Endothelial cell of umbilical vein (primary cell): ENCODE data around the gene UBE2S.

Experiments
- CTCF ChIP-seq, 2 donors: IDR thresholded peaks; 1 replicate in 1 of 2; 2 replicates in 1 of 2; pipeline ENCODE4 v1.5.1; 2011; ENCODE audit warnings: low read length in 2 of 2, mild to moderate bottlenecking in 2 of 2, moderate library complexity in 2 of 2, control low read depth in 1 of 2, inconsistent platforms in 1 of 2, low read depth in 1 of 2; ENCODE audit not compliant: insufficient read depth in 1 of 2; ENCODE audit errors: extremely low read depth in 1 of 2
- EZH2 ChIP-seq: IDR thresholded peaks from 2 replicates; pipeline ENCODE4 v1.6.1; 2012; ENCODE audit warnings: borderline replicate concordance, low read depth, mild to moderate bottlenecking, moderate library complexity, low read length, inconsistent platforms; ENCODE audit not compliant: severe bottlenecking
- FOS ChIP-seq: IDR thresholded peaks from 2 replicates; pipeline ENCODE4 v1.6.1; 2011; ENCODE audit warnings: mild to moderate bottlenecking, low read length, moderate library complexity, borderline replicate concordance; ENCODE audit not compliant: insufficient read depth
- GATA2 ChIP-seq: IDR thresholded peaks from 2 replicates; pipeline ENCODE4 v1.7.0; 2011; ENCODE audit warnings: low read depth, mild to moderate bottlenecking, moderate library complexity, mixed read lengths, low read length; ENCODE audit not compliant: insufficient read length, insufficient read depth
- MAX ChIP-seq: IDR thresholded peaks from 2 replicates; pipeline ENCODE4 v1.6.1; 2011; ENCODE audit not compliant: insufficient read depth, insufficient read length
- POLR2A ChIP-seq: IDR thresholded peaks from 2 replicates; pipeline ENCODE4 v1.6.1; 2012; ENCODE audit warnings: low read depth, mild to moderate bottlenecking, control low read depth, low read length
- POLR2AphosphoS5 ChIP-seq: IDR thresholded peaks from 2 replicates; pipeline ENCODE4 v1.6.1; 2012; ENCODE audit warnings: low read depth, mild to moderate bottlenecking, control low read depth, low read length, moderate library complexity; ENCODE audit not compliant: insufficient read depth

GRCh38 chr19:55372316-55373081 lies 35.1 kb downstream of the UBE2S start:
- TF ChIP-seq EZH2: no peak
- TF ChIP-seq CTCF (IDR thresholded peaks at IDR 0.05; ENCODE audit: extremely low read depth in 1 of 2, insufficient read depth in 1 of 2, low read depth in 1 of 2, low read length in 2 of 2): no peak
- no peak for TF ChIP-seq MAX
- no peak for TF ChIP-seq POLR2AphosphoS5
- no peak for TF ChIP-seq POLR2A
- no peak for TF ChIP-seq GATA2
- no peak for TF ChIP-seq FOS
